Fibroblast of skin of back (primary cell): Measurements from ENCODE around the gene MAMDC2.

Experiments used
- DNase-seq: peaks from one replicate; pipeline ENCODE4 v3.0.0-alpha.2; 2013

The MAMDC2 gene

DNA sequence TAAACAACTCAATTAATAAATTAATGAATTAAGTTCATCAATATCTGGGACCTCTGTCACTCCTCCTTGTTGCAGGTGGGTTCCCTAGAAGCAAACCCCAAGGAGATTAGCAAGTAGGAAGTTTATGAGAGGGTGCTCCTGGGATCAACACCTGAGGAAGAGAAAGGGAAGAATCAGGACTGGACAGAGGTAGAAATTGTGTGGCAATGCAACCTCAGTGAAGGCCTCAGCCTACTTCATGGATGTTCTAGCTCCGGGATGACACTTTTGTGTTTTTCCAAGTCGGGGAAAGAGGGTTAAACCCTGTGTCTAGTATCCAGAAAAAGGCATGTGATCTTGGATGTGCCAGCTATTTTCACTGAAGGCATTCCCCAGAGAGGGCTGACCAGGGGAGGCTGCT is 23.2 kb downstream of the MAMDC2 start:
- no peak for DNase-seq

DNA sequence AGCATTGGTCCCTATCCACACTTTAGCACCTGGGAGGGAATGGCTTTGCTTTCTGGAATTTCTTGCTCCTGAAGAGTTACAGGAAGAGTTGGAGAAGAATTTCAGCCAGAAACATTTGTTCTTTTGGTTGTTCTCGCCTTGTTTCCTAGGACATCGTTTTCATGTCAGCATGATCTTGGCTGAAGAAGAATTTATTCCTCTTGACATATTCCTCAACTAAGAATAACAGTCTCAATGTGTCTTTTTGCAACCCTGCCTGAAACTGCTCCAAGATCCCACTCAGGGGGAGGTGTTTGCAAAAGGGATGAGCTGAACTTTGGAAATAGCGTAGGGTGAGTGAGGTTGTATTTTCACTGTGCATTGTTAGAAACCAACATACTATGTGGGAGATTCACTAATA is 26.1 kb downstream of the MAMDC2 start:
- no peak for DNase-seq

DNA sequence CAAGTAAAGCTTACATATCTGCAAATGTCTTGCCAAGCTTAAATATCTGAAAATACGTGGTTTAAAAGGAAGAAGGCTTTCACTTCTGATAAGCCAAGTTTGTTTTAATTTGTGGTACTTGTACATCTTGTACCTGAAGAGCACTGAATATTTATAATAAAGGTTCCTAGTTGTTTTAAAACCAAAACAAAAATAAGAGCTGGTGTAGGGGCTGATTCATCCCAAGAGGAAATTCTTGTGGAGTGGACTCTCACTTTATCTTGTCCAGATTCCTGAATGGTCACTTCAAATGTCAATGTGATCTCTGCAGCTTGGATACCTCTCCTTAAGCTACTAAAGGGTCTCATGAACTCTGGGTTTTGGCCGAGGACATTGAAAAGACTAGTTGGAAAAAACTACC is 29.5 kb downstream of the MAMDC2 start:
- no peak for DNase-seq

DNA sequence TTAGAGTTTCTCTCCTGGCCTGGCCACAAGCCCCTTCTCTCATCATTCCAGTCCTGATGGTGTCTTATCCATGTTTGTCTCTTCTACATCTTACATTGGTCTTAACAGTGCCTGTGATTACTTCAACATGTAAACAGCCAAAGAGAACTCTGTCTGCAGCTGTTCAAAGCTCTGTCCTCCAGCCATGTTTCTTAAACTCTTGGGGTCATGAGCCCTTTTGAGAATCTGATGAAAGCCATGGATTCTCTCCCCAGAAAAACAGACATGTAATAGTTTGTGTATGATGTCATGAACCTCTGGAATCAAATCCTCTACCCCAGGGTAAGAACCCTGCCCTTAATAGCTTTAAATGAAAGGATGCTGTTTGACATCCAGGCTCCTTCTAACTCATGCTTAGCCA is 30.1 kb downstream of the MAMDC2 start:
- no peak for DNase-seq

DNA sequence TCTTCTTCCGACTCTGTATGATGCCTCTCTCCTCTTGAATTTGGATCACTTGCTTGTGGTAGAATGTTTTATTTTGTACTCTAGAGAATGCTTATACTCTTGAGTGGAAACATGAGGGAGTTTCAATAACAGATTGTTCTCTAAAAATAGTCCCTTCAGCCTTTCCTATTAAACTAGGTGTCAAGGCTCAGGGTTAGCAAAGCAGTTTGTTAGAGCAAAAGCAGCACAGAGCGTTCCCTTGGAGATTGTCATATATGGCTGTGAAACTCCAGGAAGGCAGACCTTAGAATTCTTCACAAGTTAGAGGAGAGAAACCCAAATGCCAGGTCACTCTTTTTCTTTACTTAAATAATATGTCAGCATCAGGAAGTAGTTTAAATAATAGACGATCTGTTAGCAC is 33.0 kb downstream of the MAMDC2 start:
- no peak for DNase-seq

DNA sequence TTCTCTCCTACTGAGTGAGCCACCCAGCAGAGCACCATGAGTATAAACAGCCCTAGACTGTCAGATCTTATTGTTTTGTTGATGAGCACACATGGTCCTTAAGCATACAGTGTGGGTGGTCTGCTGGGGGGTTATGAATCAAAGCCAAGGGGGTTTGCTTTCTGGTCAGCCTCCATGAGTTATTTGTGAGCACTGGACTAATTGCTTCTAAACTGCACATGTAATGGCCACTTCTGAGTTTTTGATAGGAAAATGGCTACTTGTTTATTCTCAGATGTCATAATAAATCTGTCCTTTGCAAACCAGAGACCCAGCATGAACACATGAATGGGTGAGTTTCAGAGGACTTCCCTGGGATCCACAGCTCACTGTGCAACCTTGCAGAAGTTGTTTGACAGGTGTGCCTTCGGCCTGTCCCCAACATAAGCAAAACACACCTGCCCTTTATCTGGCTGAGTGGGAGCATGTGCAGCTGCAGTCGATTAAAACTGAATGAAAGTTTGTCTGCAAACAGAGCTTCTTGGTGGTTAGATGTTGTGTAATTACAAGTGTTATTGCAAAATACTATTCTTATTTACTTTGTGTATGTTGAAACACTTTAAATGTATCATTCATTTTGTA is 35.9 kb downstream of the MAMDC2 start:
- no peak for DNase-seq

DNA sequence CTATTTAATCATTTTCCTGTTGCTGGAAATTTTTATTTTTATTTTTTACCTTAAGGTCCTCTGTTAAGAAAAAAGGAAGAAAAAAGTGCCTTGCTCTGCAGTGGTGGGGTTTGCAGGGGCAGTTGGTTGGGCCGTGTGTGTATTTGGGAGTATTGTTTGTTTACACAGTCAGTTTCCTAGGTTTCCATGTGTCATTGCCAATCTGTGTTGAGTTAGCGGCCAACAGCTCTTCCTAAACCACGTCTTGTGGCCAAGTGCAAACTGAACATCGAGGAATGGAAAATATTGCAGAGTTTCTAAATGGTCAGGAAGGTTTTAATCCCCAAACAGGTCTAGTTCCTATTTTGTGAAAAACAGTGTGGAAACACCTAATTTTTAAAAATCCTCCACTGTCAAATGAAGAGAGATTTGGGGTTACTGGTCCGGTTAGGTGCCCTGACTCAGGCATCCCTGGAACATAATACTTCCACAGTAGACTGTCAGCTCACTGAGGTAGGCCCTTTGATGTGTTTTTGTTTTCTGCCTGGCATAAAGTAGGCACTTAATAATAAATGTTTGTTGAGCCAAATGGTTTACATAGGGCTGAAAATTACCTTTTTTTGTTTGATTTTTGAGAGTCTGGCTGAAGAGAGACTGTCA is 37.0 kb downstream of the MAMDC2 start:
- peak; percentile 54 for DNase-seq

DNA sequence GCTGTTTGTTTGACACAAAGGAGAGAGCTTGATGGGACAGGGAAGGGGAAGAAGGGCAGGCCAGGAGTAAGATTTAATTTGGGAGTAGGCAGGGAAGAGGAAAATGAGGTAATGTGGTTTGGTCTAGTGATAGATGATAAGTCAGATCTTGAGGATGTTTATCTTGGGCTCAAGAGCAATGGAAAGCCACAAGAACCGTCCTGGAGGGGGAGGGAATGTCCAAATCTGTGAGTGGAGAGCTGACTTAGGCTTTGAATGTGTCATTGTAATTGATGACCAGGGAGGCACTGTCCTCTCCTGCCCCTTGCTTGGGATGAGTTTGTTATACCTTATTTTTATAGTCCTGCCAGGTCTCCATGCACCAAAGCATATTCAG is 37.5 kb downstream of the MAMDC2 start:
- peak; percentile 54 for DNase-seq

DNA sequence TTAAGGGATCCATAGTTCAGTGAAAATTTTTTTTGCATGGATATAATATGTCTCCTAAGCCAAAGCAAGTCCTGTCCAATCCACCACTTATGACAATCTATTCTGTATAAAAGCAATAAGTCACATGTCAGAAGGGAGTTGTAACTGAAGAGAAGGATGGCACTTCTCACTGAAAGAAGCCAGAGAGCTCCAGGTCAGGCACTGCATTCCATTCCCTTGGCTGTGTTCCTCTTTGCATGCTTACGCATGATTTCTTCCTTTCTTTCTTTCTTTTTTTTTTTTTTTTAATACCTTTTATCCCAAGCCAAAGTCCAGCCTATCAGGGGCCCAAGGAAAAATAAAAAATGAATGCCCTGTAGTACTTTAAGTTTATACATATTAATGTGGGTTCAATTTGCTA is 39.8 kb downstream of the MAMDC2 start:
- no peak for DNase-seq

DNA sequence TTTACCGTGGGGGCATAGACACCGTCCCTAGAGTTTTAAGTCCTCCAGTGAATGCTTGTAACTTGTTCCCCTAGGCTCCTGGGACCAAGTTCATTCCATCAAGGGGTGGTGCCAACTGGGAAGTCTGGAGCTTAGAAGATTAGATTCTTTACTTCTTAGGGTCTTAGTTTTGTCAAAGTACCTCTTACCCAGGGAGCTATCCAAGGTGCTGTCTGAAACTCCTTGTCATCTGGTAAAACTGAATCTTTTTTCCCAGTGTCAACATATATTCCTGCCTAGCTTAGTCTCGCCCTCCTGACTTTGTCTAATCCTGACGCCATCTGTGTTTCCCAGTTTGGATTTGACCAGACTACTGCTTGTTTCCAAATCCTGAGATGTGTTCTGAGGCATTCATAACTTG is 41.6 kb downstream of the MAMDC2 start:
- peak; percentile 62 for DNase-seq

DNA sequence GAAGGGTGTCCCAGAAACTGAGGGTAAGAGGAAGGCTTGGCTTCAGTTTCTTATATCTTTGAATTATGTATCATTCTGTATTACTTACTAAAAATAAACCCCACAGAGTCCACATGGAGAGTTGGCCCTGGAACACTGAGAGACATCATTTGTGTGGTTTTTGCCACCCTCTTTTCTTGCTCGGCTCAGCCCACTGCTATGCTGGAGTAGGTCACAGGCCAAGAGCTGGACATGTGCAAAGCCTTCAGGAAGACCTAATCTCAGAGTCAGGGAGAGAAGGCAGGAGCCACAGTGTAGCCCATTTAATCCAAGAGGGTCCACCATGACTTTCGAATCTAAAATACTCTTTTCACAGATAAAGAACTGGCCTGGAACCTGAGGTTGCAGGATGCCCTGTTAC is 47.5 kb downstream of the MAMDC2 start:
- DNase-seq: no peak

DNA sequence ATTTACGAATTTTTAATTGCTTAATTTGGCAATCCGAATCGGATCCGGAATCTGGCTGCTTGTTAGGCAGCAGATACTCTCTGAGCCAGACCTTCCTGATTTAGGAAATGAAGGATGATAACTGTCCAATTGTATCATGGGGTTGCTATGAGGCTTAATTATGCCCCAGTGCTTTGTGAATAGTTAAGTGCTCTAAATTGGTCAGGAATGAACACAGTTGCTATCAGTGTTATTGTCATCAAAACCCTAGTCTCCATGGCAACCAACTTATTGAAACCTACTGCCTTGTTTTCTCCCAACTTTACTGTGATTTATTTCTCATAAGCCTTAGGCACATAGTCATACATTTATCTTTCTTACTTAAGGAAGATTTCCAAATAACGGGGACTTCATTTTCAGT is 47.9 kb downstream of the MAMDC2 start:
- DNase-seq: no peak

DNA sequence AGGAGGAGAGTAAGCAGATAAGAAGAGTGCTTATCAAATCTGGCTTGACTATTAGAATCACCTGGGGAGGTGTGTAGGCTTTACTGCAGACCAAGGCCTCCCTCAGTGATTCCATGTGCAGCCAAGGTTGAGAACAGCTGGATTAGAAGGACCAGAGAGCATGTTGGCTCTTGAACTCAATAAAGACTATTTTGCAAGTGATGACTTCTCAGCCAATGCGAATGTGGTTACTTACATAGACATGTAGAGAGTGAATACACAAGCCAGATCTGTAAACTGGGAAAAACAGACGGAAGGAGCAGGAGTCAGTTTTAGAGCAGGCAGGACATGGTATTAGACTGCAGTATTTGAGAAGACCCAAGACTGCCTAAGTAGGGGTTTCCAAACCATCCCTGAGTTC is 48.5 kb downstream of the MAMDC2 start:
- DNase-seq: no peak

DNA sequence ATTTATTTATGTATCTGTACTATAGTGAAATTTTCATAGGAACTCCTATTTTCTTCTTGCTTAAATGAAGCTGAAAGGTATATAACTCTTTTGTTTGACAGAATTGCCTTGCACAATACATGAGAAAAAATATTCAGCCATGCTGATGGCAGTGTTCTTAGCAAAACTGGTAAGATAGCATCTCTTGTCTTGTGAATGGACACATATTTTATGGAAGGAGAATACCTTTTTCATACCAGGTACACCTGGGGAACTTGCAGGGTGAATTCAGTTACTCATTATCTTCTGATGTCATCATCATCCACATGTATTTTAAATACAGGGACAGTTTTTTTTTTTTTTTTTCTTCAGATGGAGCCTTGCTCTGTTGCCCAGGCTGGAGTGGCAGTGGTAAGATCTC is 49.4 kb downstream of the MAMDC2 start:
- DNase-seq: no peak

DNA sequence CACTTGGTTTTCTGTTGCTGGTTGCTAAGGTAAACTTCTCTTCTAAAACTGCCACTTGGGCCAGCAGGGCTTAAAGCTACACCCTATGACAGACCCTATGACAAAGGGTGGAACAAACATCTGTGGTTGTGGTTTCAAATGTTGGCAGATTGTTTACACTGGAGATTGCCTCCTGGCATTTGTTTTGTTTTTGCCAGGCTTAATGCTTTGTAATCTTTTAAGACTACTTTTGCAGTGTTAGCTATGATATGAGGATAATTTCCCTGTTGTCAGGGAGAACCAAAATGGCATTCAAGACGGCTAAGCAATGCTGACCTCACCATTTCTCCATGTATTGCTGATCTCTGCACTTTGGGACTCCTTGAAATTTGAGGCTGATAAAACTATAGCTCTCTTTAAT is 50.3 kb downstream of the MAMDC2 start:
- DNase-seq: no peak

DNA sequence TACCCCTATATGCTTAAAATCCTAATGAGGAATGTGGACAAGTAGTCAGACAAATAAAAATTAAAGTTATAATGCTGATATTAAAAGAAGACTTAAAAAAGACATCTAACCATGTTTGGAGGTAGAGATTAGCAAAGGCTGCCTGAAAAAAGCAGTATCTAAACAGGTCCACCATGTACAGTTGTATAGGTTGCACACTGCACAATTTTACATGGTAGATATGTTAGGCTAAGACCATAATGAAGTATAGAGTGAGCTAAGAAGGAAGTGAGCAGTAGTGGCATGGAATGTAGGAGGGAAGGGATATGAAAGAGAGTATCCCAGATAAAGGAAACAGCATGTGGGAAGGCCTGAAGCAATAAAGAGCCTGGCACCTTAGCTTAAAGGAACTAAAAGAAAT is 51.1 kb downstream of the MAMDC2 start:
- DNase-seq: no peak

DNA sequence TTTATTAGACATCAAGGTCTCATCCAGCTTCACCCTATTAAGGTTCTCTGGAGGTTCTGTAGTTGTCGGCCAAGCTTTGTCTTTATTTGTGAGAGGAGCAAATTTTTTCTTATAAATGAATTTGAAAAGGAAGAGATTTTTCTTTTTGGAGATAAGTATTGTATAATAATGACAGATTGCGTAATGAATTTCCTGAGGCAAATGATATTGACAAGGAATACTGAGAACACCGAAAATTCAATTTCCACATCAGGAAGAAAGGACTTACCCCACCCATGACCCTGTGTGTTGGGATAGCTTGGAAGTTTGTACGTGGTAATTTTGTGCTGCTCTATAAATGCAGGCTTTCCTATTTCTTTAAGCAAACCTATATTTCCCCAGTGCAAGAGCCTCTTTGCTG is 53.5 kb downstream of the MAMDC2 start:
- no peak for DNase-seq

DNA sequence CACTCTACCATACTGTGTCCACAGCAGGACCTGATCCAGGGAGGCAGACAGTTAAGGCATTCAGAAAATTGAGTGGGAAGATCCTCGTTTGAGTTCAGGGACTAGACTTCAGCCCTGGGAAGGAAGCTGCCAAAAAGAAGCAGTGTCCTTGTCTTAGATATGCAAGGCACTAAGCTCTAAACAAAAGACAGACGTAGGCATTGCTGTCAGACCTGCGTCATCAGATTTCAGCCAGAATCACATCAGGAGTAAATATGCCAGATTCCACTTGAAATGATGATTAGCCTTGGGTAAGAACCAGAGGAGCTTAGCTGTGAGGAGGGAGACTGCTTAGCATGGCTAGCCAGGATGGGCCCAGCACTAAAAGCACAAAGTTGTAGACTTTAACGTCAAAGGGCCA is 56.7 kb downstream of the MAMDC2 start:
- no peak for DNase-seq

DNA sequence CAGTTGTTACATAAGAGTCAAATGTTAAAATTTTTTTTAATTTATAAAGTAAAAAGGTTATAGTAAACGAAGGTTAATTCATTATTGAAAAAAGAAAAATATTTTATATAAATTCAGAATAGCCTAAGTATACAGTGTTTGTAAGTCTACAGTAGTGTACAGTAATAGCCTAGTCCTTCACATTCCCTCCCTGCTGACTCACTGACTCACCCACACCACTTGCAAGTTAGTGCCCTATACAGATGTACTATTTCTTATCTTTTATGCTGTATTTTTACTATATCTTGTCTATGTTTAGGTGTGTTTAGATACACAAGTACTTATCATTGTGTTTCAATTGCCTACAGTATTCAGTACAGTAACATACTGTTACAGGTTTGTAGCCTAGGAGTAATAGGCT is 57.6 kb downstream of the MAMDC2 start:
- peak; percentile 55 for DNase-seq

DNA sequence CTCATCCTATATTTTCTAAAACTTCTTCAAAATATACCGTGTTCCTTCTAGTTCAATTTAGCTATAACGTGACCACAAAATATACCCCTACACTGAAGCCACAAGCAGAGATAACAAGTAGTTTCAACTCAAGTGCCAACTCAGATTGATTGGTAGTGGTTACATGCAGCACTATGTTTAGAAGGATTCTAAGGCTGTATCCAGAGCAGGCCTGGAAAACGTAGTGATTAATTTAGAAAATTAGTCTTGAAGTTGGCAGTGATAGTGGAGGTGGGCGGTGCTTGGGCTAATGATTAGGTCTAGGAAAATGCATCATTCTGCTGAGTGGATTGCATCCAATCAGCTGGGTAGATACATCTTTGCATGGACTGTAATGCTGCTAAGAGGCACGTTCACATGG is 61.5 kb downstream of the MAMDC2 start:
- no peak for DNase-seq

DNA sequence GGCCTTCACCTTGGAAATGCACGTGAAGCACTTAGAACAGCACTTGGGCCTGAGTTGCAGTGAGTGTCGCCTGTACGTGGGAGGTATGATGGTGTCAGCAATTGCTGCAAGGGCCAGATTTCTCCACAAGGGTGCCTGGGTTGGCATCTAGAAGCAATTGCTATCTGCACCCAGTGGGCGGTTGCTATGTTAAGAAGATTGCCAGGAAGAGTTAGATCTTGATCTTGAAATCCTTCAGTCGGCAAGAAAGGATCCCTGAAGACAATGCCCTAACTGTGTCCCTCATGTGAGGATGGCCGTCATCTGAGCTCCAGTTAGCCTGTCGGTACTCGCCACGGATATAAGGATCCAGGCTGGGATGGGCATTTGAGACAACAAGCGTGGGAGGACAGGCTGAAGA is 62.9 kb downstream of the MAMDC2 start:
- no peak for DNase-seq

DNA sequence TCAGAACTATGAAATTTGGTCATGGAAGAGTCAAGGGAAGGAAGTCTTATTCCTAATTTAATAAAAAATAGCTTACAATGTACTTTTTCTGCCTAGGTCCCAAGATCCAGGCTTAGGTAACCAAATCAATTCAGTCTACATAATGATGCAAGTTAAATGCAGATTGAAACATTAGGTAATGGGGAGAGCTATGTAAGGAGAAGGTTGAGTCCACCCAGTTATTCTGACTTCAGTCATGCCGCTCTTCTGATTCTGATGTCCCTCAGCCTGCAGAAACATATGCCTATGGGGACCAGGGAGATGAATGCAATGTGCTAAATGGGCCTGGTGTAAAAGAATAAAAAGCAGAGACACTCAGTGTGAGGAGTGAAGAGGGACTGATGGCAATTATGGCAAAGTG is 63.9 kb downstream of the MAMDC2 start:
- DNase-seq: no peak

DNA sequence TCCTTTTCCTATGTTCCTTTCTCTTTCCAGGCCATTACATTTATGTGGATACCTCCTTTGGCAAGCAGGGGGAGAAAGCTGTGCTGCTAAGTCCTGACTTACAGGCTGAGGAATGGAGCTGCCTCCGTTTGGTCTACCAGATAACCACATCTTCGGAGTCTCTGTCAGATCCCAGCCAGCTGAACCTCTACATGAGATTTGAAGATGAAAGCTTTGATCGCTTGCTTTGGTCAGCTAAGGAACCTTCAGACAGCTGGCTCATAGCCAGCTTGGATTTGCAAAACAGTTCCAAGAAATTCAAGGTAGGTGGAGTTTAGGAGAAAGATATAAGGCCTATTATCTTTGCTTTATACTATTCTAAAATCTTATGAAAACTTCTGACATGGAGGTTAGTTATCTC is 64.5 kb downstream of the MAMDC2 start:
- DNase-seq: no peak

DNA sequence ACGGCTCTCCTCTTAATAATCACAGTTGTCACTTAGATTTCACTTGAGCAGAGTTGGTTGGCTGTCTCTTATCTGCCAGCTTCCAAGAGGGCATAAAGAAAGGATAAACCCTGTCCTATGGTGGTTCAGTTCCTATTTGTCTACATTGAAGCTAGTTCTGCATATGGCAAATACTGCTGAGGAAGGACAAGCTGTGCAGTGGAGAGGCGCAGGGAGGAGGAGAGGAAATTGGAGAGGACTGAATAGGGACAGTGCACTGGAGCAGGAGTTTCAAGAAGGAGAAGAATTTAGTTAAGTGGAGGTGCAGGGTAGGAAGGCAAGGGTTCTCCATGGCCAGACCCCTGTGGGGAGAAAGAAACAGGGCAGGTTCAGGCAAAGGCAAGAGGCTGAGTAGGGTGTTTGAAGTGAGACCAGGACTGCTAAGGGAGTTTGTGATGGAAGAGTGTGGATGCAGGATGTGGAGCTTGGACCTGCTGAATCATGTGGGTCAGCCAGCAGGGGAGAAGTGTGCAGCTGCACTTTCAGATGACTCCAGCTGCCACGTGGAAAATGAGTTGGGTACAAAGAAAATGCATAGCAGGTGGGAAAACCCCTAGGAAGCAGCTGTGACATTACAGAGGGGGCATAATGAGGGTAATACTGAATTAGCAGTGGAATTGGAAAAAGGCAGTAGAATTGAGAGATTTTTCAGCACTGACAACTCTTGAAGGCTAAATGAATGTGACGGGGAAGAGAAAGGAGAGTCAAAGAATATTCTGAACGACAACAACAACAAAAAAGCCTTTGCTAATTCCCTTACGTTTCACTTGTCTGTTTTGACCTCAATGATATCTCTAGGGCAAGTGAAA is 66.8 kb downstream of the MAMDC2 start:
- peak; percentile 24 for DNase-seq
